Psoas muscle (tissue), 8 donors: ENCODE data around the gene DNMT3A. TPM values are rescaled to one million over a fixed set of nuclear protein-coding genes. Genes with fewer than 3 reads are reported as not detected.

Experiments used
- ATAC-seq, 4 donors: fragments of 200-7000 bp; cut with Tn5 transposase; one replicate each; pipeline ENCODE4 v1.9.1; 2020; ENCODE audit warnings: moderate library complexity in 3 of 4, mild to moderate bottlenecking in 2 of 4
- DNase-seq, 2 donors: peaks; one replicate each; pipeline ENCODE4 v3.0.0-alpha.2; 2020
- H3K27ac ChIP-seq: fragments of 200-600 bp; one replicate; pipeline ENCODE4 v1.8.0; 2022
- H3K27me3 ChIP-seq, 3 donors: fragments of 200-600 bp in 1 of 3; one replicate each; pipeline versions ENCODE4 v1.6.1 to v1.8.0; 2013 to 2022; ENCODE audit warnings: low read length in 2 of 3, mild to moderate bottlenecking in 2 of 3, moderate library complexity in 1 of 3; ENCODE audit not compliant: insufficient read depth in 3 of 3
- H3K36me3 ChIP-seq, 2 donors: fragments of 200-600 bp in 1 of 2; one replicate each; pipeline versions ENCODE4 v1.6.1 to v1.8.0; 2013 to 2022; ENCODE audit warnings: low read depth in 1 of 2, mild to moderate bottlenecking in 1 of 2, moderate library complexity in 1 of 2; ENCODE audit not compliant: insufficient read depth in 1 of 2
- H3K4me1 ChIP-seq: fragments of 200-600 bp; one replicate; pipeline ENCODE4 v1.8.0; 2022
- H3K4me3 ChIP-seq: fragments of 200-600 bp; one replicate; pipeline ENCODE4 v1.8.0; 2022; ENCODE audit warnings: mild to moderate bottlenecking
- H3K9me3 ChIP-seq: fragments of 200-600 bp; one replicate; pipeline ENCODE4 v1.8.0; 2022
- CTCF ChIP-seq: fragments of 200-600 bp; IDR thresholded peaks from one replicate; pipeline ENCODE4 v1.8.0; 2022; ENCODE audit warnings: antibody characterized with exemption
- WGBS, 3 donors: extraction: QIAGEN DNeasy Blood & Tissue Kit; methylation state at CpG; one replicate each; pipeline versions ENCODE4 v1.1.6 to v1.1.7; 2013; 5-methylcytosine and 5-hydroxymethylcytosine counted together
- intact Hi-C, 2 donors: fragments of 100-400 bp; cut with DNase I; formaldehyde crosslinking; loops; one replicate each; pipeline versions ENCODE4 v1.11.0 to v1.14.2; 2022
- polyA plus RNA-seq, 3 donors: library from polyadenylated mRNA; stranded (reverse); fragments of 200-250 nt; gene quantifications; one replicate each; pipeline ENCODE4 v1.2.3, GENCODE V29; 2013
- total RNA-seq, 4 donors: library from RNA; stranded (reverse); fragmentation: NEBNext Ultra II Directional in 2 of 4; extraction: Animal tissue kit (Norgen Biotek cat#: 25700) in 2 of 4; gene quantifications; one replicate each; pipeline versions ENCODE4 v1.2.1 to v1.2.4, GENCODE V29; 2021 to 2023
- donor health status: healthy with polysubstance abuse.
- donor health status: DM: no; HTN: no; CAD: no; lungs with moderate emphysema.
- donor health status: Bipolar disorder and iron deficiency.
- donor health status: healthy.
- donor health status: DM: yes; HTN: yes; CAD: no.
- donor health status: DM: no; HTN: no; CAD: no.
- donor health status: DM: no; HTN: no; CAD: no.
- donor health status: DM: yes; HTN: yes; CAD: no.

DNMT3A gene
- total and polyA plus RNA-seq, 7 donors, result 7.1 to 26.2 (median 20.6) TPM

- Histone ChIP-seq H3K9me3 (no peaks in the 10 kb centered on the region), H3K27ac (no peak overlapping the region), H3K4me1 (no peaks in the 10 kb centered on the region), H3K27me3 (no peaks in the 10 kb centered on the region), H3K36me3 (no peaks in the 10 kb centered on the region), H3K4me3 (no peak overlapping the region)
- intact Hi-C loops, result no loop called here
- TF ChIP-seq CTCF, result no peak
- 69 to 76% (median 71%) methylated on average over 5 of the region's 5 CpGs for WGBS, 3 donors
- no peak for DNase-seq
- no peak for ATAC-seq
These were observed 134.6 kb downstream of the DNMT3A start for GRCh38 chr2:25207078-25207545.

- intact Hi-C loops, result no loop called here
- H3K27me3 ChIP-seq, result no peaks in the 10 kb centered on the region
- peak overlapping the region; percentile 46 for H3K4me3 ChIP-seq
- TF ChIP-seq CTCF, result no peak
- no peaks in the 10 kb centered on the region for H3K9me3 ChIP-seq
- 51 to 58% (median 52%) methylated on average over 45 to 59 of the region's 59 CpGs for whole genome bisulfite sequencing, 3 donors
- ATAC-seq (no peak), DNase-seq (no peak)
- H3K27ac ChIP-seq, result no peak overlapping the region
- H3K36me3 ChIP-seq, result no peaks in the 10 kb centered on the region
- no peaks in the 10 kb centered on the region for H3K4me1 ChIP-seq
These were observed 137.4 kb downstream of the DNMT3A start for GRCh38 chr2:25204190-25204838.

- ATAC-seq (no peak), DNase-seq (no peak)
- no peak for TF ChIP-seq CTCF
- Histone ChIP-seq H3K27me3 (no peaks in the 10 kb centered on the region), H3K4me3 (no peak overlapping the region), H3K36me3 (no peaks in the 10 kb centered on the region), H3K4me1 (no peaks in the 10 kb centered on the region), H3K9me3 (no peaks in the 10 kb centered on the region), H3K27ac (no peak overlapping the region)
- intact Hi-C loops, result no loop called here
- 81 to 88% (median 87%) methylated on average over 11 of the region's 11 CpGs for WGBS, 3 donors
These were observed 139.4 kb downstream of the DNMT3A start for GRCh38 chr2:25202275-25202674.

GRCh38 chr2:25201794-25202193 is 139.9 kb downstream of the DNMT3A start:
- Histone ChIP-seq H3K27me3 (no peaks in the 10 kb centered on the region), H3K27ac (no peak overlapping the region), H3K4me3 (no peak overlapping the region), H3K9me3 (no peaks in the 10 kb centered on the region), H3K4me1 (no peaks in the 10 kb centered on the region), H3K36me3 (no peaks in the 10 kb centered on the region)
- no peak for DNase-seq
- intact Hi-C loops, result no loop called here
- no peak for TF ChIP-seq CTCF
- no peak for ATAC-seq
- whole genome bisulfite sequencing, 3 donors, result 94 to 96% (median 95%) methylated on average over 7 of the region's 7 CpGs

GRCh38 chr2:25201265-25201664 is 140.5 kb downstream of the DNMT3A start:
- no peak overlapping the region for H3K4me3 ChIP-seq
- DNase-seq (no peak), ATAC-seq (no peak)
- intact Hi-C loops, result no loop called here
- no peaks in the 10 kb centered on the region for H3K36me3 ChIP-seq
- H3K27ac ChIP-seq, result no peak overlapping the region
- H3K27me3 ChIP-seq, result no peaks in the 10 kb centered on the region
- H3K9me3 ChIP-seq, result no peaks in the 10 kb centered on the region
- no peaks in the 10 kb centered on the region for H3K4me1 ChIP-seq
- no peak for TF ChIP-seq CTCF
- 78 to 84% (median 82%) methylated on average over 6 of the region's 6 CpGs for WGBS, 3 donors
